Endothelial cell of umbilical vein (primary cell): Measurements from ENCODE around the gene MAN2B1.

Experiments
- CTCF ChIP-seq, 2 donors: IDR thresholded peaks; 1 replicate in 1 of 2; 2 replicates in 1 of 2; pipeline ENCODE4 v1.5.1; 2011; ENCODE audit warnings: low read length in 2 of 2, mild to moderate bottlenecking in 2 of 2, moderate library complexity in 2 of 2, control low read depth in 1 of 2, inconsistent platforms in 1 of 2, low read depth in 1 of 2; ENCODE audit not compliant: insufficient read depth in 1 of 2; ENCODE audit errors: extremely low read depth in 1 of 2
- EZH2 ChIP-seq: IDR thresholded peaks from 2 replicates; pipeline ENCODE4 v1.6.1; 2012; ENCODE audit warnings: borderline replicate concordance, low read depth, mild to moderate bottlenecking, moderate library complexity, low read length, inconsistent platforms; ENCODE audit not compliant: severe bottlenecking
- POLR2A ChIP-seq: IDR thresholded peaks from 2 replicates; pipeline ENCODE4 v1.6.1; 2012; ENCODE audit warnings: low read depth, mild to moderate bottlenecking, control low read depth, low read length
- POLR2AphosphoS5 ChIP-seq: IDR thresholded peaks from 2 replicates; pipeline ENCODE4 v1.6.1; 2012; ENCODE audit warnings: low read depth, mild to moderate bottlenecking, control low read depth, low read length, moderate library complexity; ENCODE audit not compliant: insufficient read depth

- TF ChIP-seq CTCF (IDR thresholded peaks at IDR 0.05; ENCODE audit: extremely low read depth in 1 of 2, insufficient read depth in 1 of 2, low read depth in 1 of 2, low read length in 2 of 2) (no peak), POLR2A (no peak), POLR2AphosphoS5 (no peak), EZH2 (no peak)
Measured at GRCh38 chr19:12703046-12703445, 36.5 kb upstream of the MAN2B1 start.
